K562 (cell line): ENCODE results near the gene CCDC97. TPM values are rescaled to one million over a fixed set of nuclear protein-coding genes. Genes with fewer than 3 reads are reported as not detected.

ENCODE experiments used
- GTF2A2 ChIP-seq: IDR thresholded peaks from 2 replicates; pipeline ENCODE4 v1.6.1; 2016; ENCODE audit warnings: mild to moderate bottlenecking, missing genetic modification characterization, missing compliant biosample characterization
- HMGN3 ChIP-seq: IDR thresholded peaks from 2 replicates; pipeline ENCODE4 v1.6.1; 2011; ENCODE audit warnings: borderline replicate concordance, low read depth, mild to moderate bottlenecking, mixed read lengths, low read length; ENCODE audit not compliant: insufficient read length; ENCODE audit errors: extremely low read depth
- KAT8 ChIP-seq: fragments of 450-650 bp; IDR thresholded peaks from 2 replicates; pipeline ENCODE4 v1.6.1; 2016; ENCODE audit warnings: low read depth, mild to moderate bottlenecking
- KDM4B ChIP-seq, 2 experiments: fragments of 450-650 bp in 1 of 2; sonication (generic) in 1 of 2; IDR thresholded peaks; 2 replicates each; pipeline ENCODE4 v1.6.1; 2016 to 2017; ENCODE audit warnings: borderline replicate concordance in 2 of 2, antibody characterized with exemption in 1 of 2, low read depth in 1 of 2, mild to moderate bottlenecking in 1 of 2
- KLF10 ChIP-seq: fragments of 250-450 bp; sonication (Bioruptor Pico); IDR thresholded peaks from 2 replicates; pipeline ENCODE4 v1.6.1; 2021; ENCODE audit warnings: matching md5 sums
- L3MBTL2 ChIP-seq: fragments of 450-650 bp; IDR thresholded peaks from 2 replicates; pipeline ENCODE4 v1.6.1; 2016; ENCODE audit warnings: mild to moderate bottlenecking, moderate library complexity
- MLLT1 ChIP-seq, 2 experiments: fragments of 450-650 bp; IDR thresholded peaks; 2 replicates each; pipeline ENCODE4 v1.6.1; 2016
- MYC ChIP-seq, 2 experiments: fragments of 250-450 bp in 1 of 2; sonication (Bioruptor Pico) in 1 of 2; IDR thresholded peaks; 2 replicates each; pipeline versions ENCODE4 v1.5.1 to v1.6.1; 2012 to 2021; ENCODE audit warnings: low read depth in 2 of 2, borderline replicate concordance in 1 of 2, improper control_type of control experiment in 1 of 2, low read length in 1 of 2, mild to moderate bottlenecking in 1 of 2, moderate library complexity in 1 of 2
- POLR2B ChIP-seq: fragments of 450-650 bp; IDR thresholded peaks from 2 replicates; pipeline ENCODE4 v1.6.1; 2018; ENCODE audit warnings: low read depth; ENCODE audit not compliant: partially characterized antibody
- POLR2G ChIP-seq: fragments of 200-400 bp; formaldehyde crosslinking; IDR thresholded peaks from 2 replicates; pipeline ENCODE4 v1.6.1; 2017; ENCODE audit warnings: low read depth, mild to moderate bottlenecking, antibody characterized with exemption, low read length, moderate library complexity
- PRMT5 ChIP-seq: sonication (generic); formaldehyde crosslinking; IDR thresholded peaks from 2 replicates; pipeline ENCODE4 v1.5.0; 2020; ENCODE audit warnings: missing genetic modification reagents
- RNF219 ChIP-seq: fragments of 250-450 bp; sonication (Bioruptor Pico); IDR thresholded peaks from 2 replicates; pipeline ENCODE4 v1.5.0; 2022; ENCODE audit warnings: mild to moderate bottlenecking
- SRSF9 ChIP-seq: fragments of 200-400 bp; formaldehyde crosslinking; IDR thresholded peaks from 2 replicates; pipeline ENCODE4 v1.6.1; 2017; ENCODE audit warnings: low read depth, low read length, borderline replicate concordance
- SUPT5H ChIP-seq: fragments of 450-650 bp; IDR thresholded peaks from 2 replicates; pipeline ENCODE4 v1.6.1; 2016
- TAF9B ChIP-seq: fragments of 450-650 bp; IDR thresholded peaks from 2 replicates; pipeline ENCODE4 v1.6.1; 2018; ENCODE audit warnings: mild to moderate bottlenecking; ENCODE audit not compliant: partially characterized antibody
- ZBTB26 ChIP-seq: fragments of 450-650 bp; formaldehyde crosslinking; IDR thresholded peaks from 2 replicates; pipeline ENCODE4 v1.4.0; 2022; ENCODE audit warnings: missing genetic modification characterization
- ZHX1 ChIP-seq: fragments of 150-350 bp; conservative IDR thresholded peaks from 2 replicates; pipeline ENCODE4 v1.6.1; 2014; ENCODE audit warnings: low read length
- ZNF511 ChIP-seq: sonication (generic); formaldehyde crosslinking; IDR thresholded peaks from 2 replicates; pipeline ENCODE4 v1.8.0; 2022; ENCODE audit warnings: mild to moderate bottlenecking, missing genetic modification reagents
- polyA plus RNA-seq, 8 experiments: library from polyadenylated mRNA; depleted of rRNA in 4 of 8; stranded (reverse) in 5 of 8; unstranded in 3 of 8; fragments of >200 nt; fragmentation: Nextera tagmentation in 2 of 8; fragmentation: Illumina TruSeq in 1 of 8; extraction: Ambion mirVana in 2 of 8; extraction: Trizol in 1 of 8; gene quantifications; 2 replicates each; pipeline versions ENCODE4 v1.2.1 to v1.2.3, GENCODE V29; 2011 to 2014; ENCODE audit warnings: inconsistent platforms in 1 of 8, missing spikeins in 1 of 8
- total RNA-seq, 7 experiments: library from RNA; depleted of rRNA in 6 of 7; stranded (reverse); fragments of >200 nt in 6 of 7; fragmentation: Illumina TruSeq in 2 of 7; extraction: Trizol in 2 of 7; gene quantifications; 2 replicates each; pipeline versions ENCODE4 v1.2.1 to v1.2.3, GENCODE V29; 2011 to 2021; ENCODE audit warnings: low replicate concordance in 1 of 7

The CCDC97 gene
- total and polyA plus RNA-seq, 9 of the 15 experiments (the other 6 are each of a cell fraction or from before 2014, with no cell fraction given) = 0.60 to 16.5 (median 7.0) TPM

- TF ChIP-seq ZBTB26 (CRISPR knock-in tag) = no peak
- TF ChIP-seq ZHX1 = peak; percentile 84; the same call in 1 of the 2 replicates
- TF ChIP-seq KDM4B (IDR thresholded peaks at IDR 0.05; ENCODE audit: borderline replicate concordance in 2 of 2, low read depth in 1 of 2) = peak in 1 of 2 experiments; percentile 99; a peak in 2 of 4 replicates
- TF ChIP-seq KAT8 = peak; percentile 74
- peak; percentile 95 for TF ChIP-seq L3MBTL2
- peak; percentile 93 for TF ChIP-seq TAF9B
- peak; percentile 27 for TF ChIP-seq POLR2B
- TF ChIP-seq PRMT5 (CRISPR knock-in tag) = 0 out of 2 replicates have a peak, but pooled peaks have one; percentile 87
- TF ChIP-seq MYC (IDR thresholded peaks at IDR 0.05; ENCODE audit: low read depth, low read length) = peak; percentile 99
- peak; percentile 99 for TF ChIP-seq MYC (CRISPR knock-in tag; IDR thresholded peaks at IDR 0.05; ENCODE audit: borderline replicate concordance, low read depth)
- TF ChIP-seq HMGN3 = peak; percentile 54
- no peak for TF ChIP-seq KLF10 (CRISPR knock-in tag)
- TF ChIP-seq POLR2G = peak; percentile 84
- TF ChIP-seq RNF219 (CRISPR knock-in tag) = no peak
- TF ChIP-seq ZNF511 (CRISPR knock-in tag) = peak; percentile 94; the same call in 1 of the 2 replicates
- no peak; the same call in 1 of the 2 replicates for TF ChIP-seq SUPT5H
- TF ChIP-seq SRSF9 = no peak
- TF ChIP-seq GTF2A2 (tag) = 0 out of 2 replicates have a peak, but pooled peaks have one; percentile 45
- peak; percentile 49 to 98; a peak in 3 of 4 replicates for TF ChIP-seq MLLT1 (IDR thresholded peaks at IDR 0.05)
Observed at GRCh38 chr19:41263850-41264580, 46.0 kb upstream of the CCDC97 start, which contains the start of gene HNRNPUL1 (continued).
